ENCODE data around the gene NOTCH2. TPM values are rescaled to one million over a fixed set of nuclear protein-coding genes. Genes with fewer than 3 reads are reported as not detected.
A peak's percentile ranks its signal among the peaks of the same experiment; 100 is the strongest.

The NOTCH2 gene
- total RNA-seq, 1 donor from 2014 or later, result 66.6 TPM

- H3K4me1 Mint-ChIP-seq, result peaks cover 2% of the 10 kb centered on the region
- H3K36me3 Mint-ChIP-seq, result no peaks in the 10 kb centered on the region
- Histone ChIP-seq H3K9me3 (ENCODE audit: low read depth) (no peaks in the 10 kb centered on the region), H3F3A (ENCODE audit: low read depth) (no peaks in the 10 kb centered on the region), H3K4me3 (no peak overlapping the region), H3K27ac (no peak overlapping the region), H2AFZ (replicated peaks) (no peak overlapping the region), H3K4me2 (no peak overlapping the region), H3K79me2 (ENCODE audit: low read depth) (no peaks in the 10 kb centered on the region), H3K36me3 (no peaks in the 10 kb centered on the region), H4K20me1 (ENCODE audit: low read depth) (no peaks in the 10 kb centered on the region), H3K27me3 (no peaks in the 10 kb centered on the region), H3K4me1 (no peaks in the 10 kb centered on the region), H3K9ac (no peak overlapping the region)
- no peak overlapping the region for H3K4me3 Mint-ChIP-seq
- no peaks in the 10 kb centered on the region for H3K27me3 Mint-ChIP-seq (ENCODE audit: insufficient read depth, low read depth)
- DNase-seq (ENCODE audit: low spot score), result no peak
- H3K27ac Mint-ChIP-seq, result no peak overlapping the region
- no peak for TF ChIP-seq EZH2phosphoT487 (IDR thresholded peaks at IDR 0.05)
- TF ChIP-seq EZH2 (IDR thresholded peaks at IDR 0.05), result no peak
- no peak for TF ChIP-seq CTCF (IDR thresholded peaks at IDR 0.05)
- no peaks in the 10 kb centered on the region for H3K9me3 Mint-ChIP-seq
Measured at GRCh38 chr1:119898530-119898929, 170.9 kb downstream of the NOTCH2 start.

GRCh38 chr1:119896303-119896702, 173.2 kb downstream of the NOTCH2 start, which contains the start of gene ADAM30:
Gene ADAM30, minus strand, starts transcription at chr1:119896515. Its CDS starts 179 bp downstream, at chr1:119896336.
- H3K4me1 ChIP-seq, result no peaks in the 10 kb centered on the region

GRCh38 chr1:119895102-119895501, 174.4 kb downstream of the NOTCH2 start:
- no peak for DNase-seq (ENCODE audit: low spot score)
- no peaks in the 10 kb centered on the region for H3K27me3 Mint-ChIP-seq (ENCODE audit: insufficient read depth, low read depth)
- Histone ChIP-seq H3K4me2 (no peak overlapping the region), H3K27ac (no peak overlapping the region), H3K4me3 (no peak overlapping the region), H3K9ac (no peak overlapping the region), H3K79me2 (ENCODE audit: low read depth) (no peaks in the 10 kb centered on the region), H3K4me1 (no peaks in the 10 kb centered on the region), H3F3A (ENCODE audit: low read depth) (no peaks in the 10 kb centered on the region), H3K9me3 (ENCODE audit: low read depth) (no peaks in the 10 kb centered on the region), H4K20me1 (ENCODE audit: low read depth) (no peaks in the 10 kb centered on the region), H3K36me3 (no peaks in the 10 kb centered on the region), H2AFZ (replicated peaks) (no peak overlapping the region), H3K27me3 (no peaks in the 10 kb centered on the region)
- H3K36me3 Mint-ChIP-seq, result no peaks in the 10 kb centered on the region
- H3K9me3 Mint-ChIP-seq, result no peaks in the 10 kb centered on the region
- no peak for TF ChIP-seq EZH2phosphoT487 (IDR thresholded peaks at IDR 0.05)
- no peak for TF ChIP-seq EZH2 (IDR thresholded peaks at IDR 0.05)
- no peak for TF ChIP-seq CTCF (IDR thresholded peaks at IDR 0.05)
- H3K4me1 Mint-ChIP-seq, result no peaks in the 10 kb centered on the region
- no peak overlapping the region for H3K27ac Mint-ChIP-seq
- no peak overlapping the region for H3K4me3 Mint-ChIP-seq

More at GRCh38 chr1:119896303-119896702, 173.2 kb downstream of the NOTCH2 start, which contains the start of gene ADAM30:
- Histone ChIP-seq H3K36me3 (no peaks in the 10 kb centered on the region), H4K20me1 (ENCODE audit: low read depth) (no peaks in the 10 kb centered on the region), H3K79me2 (ENCODE audit: low read depth) (no peaks in the 10 kb centered on the region), H3K9me3 (ENCODE audit: low read depth) (no peaks in the 10 kb centered on the region), H3F3A (ENCODE audit: low read depth) (no peaks in the 10 kb centered on the region), H3K4me3 (no peak within 1 kb of the TSS), H2AFZ (replicated peaks) (peak within 1 kb of the TSS; percentile 7), H3K4me2 (no peak within 1 kb of the TSS), H3K27me3 (no peaks in the 10 kb centered on the region), H3K27ac (no peak within 1 kb of the TSS), H3K9ac (no peak within 1 kb of the TSS)
- Mint-ChIP-seq H3K4me3 (no peak within 1 kb of the TSS), H3K27ac (no peak within 1 kb of the TSS), H3K36me3 (no peaks in the 10 kb centered on the region), H3K9me3 (no peaks in the 10 kb centered on the region), H3K4me1 (no peaks in the 10 kb centered on the region), H3K27me3 (ENCODE audit: insufficient read depth, low read depth) (no peaks in the 10 kb centered on the region)
- peak; percentile 13 for DNase-seq (ENCODE audit: low spot score)
- TF ChIP-seq EZH2phosphoT487 (IDR thresholded peaks at IDR 0.05) (no peak), EZH2 (IDR thresholded peaks at IDR 0.05) (no peak), CTCF (IDR thresholded peaks at IDR 0.05) (peak; percentile 35)
